SK-N-MC (cell line): ENCODE measurements around the gene SCLY.

Experiments
- DNase-seq: peaks from one replicate; pipeline ENCODE4 v3.0.0-alpha.2; 2011; ENCODE audit warnings: low read depth, low spot score
- H3K27ac ChIP-seq: fragments of 200-600 bp; sonication (generic); 2 replicates; pipeline ENCODE4 v1.5.1; 2016; ENCODE audit warnings: mixed run types
- H3K36me3 ChIP-seq: fragments of 200-600 bp; sonication (generic); 2 replicates; pipeline ENCODE4 v1.6.1; 2017; ENCODE audit warnings: antibody characterized with exemption, low read length, mixed read lengths; ENCODE audit not compliant: insufficient read depth
- H3K4me3 ChIP-seq: fragments of 200-600 bp; sonication (generic); 2 replicates; pipeline ENCODE4 v1.5.1; 2016
- H3K9ac ChIP-seq: fragments of 200-600 bp; sonication (generic); 2 replicates; pipeline ENCODE4 v1.8.0; 2017; ENCODE audit warnings: mixed run types, mixed read lengths; ENCODE audit not compliant: insufficient read length
- H3K9me3 ChIP-seq: fragments of 200-600 bp; sonication (generic); 2 replicates; pipeline ENCODE4 v1.6.1; 2017; ENCODE audit warnings: low read depth, mild to moderate bottlenecking, antibody characterized with exemption, low read length, moderate library complexity, mixed read lengths
- EZH2 ChIP-seq: fragments of 200-600 bp; sonication (generic); IDR thresholded peaks from one replicate; pipeline ENCODE4 v1.6.1; 2017; ENCODE audit warnings: antibody characterized with exemption
- FOXP2 ChIP-seq: optimal IDR thresholded peaks from 2 replicates; pipeline ENCODE3; 2011; ENCODE audit warnings: mild to moderate bottlenecking, moderate library complexity; ENCODE audit not compliant: insufficient read depth; ENCODE audit errors: extremely low read length, control extremely low read depth
- POLR2AphosphoS5 ChIP-seq: IDR thresholded peaks from 2 replicates; pipeline ENCODE4 v1.6.1; 2012; ENCODE audit warnings: mild to moderate bottlenecking, low read depth, low read length, borderline replicate concordance

SCLY gene

DNA sequence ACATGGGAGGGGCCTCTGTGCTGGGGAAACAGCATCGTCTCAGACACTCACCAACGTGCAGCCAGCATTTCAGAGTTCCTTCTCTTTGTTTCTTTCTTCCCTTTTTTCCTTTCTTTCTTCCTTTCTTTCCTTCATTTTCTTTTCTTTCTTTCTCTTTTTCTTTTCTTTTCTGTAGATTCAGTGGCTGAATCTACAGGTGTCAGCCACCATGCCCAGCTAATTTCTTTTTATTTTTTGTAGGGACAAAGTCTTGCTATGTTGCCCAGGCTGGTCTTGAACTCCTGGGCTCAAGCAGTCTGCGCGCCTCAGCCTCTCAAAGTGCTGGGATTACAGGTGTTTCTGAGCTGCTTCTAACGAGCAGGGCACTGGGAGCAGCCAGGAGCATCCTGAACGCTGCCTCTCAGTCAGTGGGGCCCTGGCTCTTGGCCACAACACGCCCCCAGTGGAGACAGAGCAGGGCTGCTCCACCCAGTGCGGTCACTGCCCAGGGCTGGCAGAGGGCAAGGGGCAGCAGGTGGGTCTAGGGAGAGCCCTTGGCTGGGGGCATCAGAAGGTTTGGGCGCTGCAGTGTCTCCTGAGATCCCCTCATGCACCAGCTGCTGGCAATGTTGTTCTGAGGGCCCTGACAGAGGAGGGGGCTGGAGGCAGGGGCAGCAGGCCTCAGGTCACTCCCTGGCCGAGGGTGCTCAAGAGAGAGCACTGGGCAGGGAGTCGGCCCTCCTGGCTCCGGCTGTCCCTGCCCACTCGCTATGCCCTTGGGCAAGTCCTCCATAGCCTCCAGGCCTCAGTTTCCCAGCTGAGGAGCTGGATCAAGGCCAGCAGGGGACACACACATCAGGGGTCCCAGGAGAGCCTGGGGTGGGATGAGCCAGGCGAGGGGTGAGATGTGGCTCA is 72.9 kb downstream of the SCLY start:
- H3K9ac ChIP-seq = no peak overlapping the region
- DNase-seq = no peak
- TF ChIP-seq POLR2AphosphoS5 = no peak
- TF ChIP-seq EZH2 = no peak
- no peak for TF ChIP-seq FOXP2
- no peak overlapping the region for H3K27ac ChIP-seq
- no peak overlapping the region for H3K4me3 ChIP-seq
- H3K36me3 ChIP-seq = no peaks in the 10 kb centered on the region
- H3K9me3 ChIP-seq = no peaks in the 10 kb centered on the region

DNA sequence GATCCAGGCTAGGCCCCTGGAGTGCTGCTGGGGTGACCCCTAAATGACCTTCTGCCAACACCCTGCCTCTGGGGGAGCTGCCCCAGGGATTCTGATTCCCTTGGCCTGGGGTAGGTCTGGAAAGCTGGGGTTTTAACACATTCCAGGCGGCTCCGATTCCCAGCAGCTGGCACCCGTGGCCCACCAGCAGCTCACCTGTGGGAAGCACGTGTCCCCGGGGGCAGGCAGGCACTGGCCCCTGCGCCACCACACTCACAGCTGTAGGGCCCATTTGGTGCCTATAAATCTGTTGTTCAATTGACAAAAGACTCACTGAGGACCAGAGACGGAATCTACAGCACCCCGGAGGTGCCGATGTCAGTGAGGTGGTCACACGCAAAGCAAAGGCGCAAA is 73.6 kb downstream of the SCLY start:
- Histone ChIP-seq H3K4me3 (no peak overlapping the region), H3K27ac (no peak overlapping the region), H3K36me3 (no peaks in the 10 kb centered on the region), H3K9me3 (no peaks in the 10 kb centered on the region), H3K9ac (no peak overlapping the region)
- no peak for DNase-seq
- TF ChIP-seq FOXP2 = no peak
- no peak for TF ChIP-seq POLR2AphosphoS5
- no peak for TF ChIP-seq EZH2

DNA sequence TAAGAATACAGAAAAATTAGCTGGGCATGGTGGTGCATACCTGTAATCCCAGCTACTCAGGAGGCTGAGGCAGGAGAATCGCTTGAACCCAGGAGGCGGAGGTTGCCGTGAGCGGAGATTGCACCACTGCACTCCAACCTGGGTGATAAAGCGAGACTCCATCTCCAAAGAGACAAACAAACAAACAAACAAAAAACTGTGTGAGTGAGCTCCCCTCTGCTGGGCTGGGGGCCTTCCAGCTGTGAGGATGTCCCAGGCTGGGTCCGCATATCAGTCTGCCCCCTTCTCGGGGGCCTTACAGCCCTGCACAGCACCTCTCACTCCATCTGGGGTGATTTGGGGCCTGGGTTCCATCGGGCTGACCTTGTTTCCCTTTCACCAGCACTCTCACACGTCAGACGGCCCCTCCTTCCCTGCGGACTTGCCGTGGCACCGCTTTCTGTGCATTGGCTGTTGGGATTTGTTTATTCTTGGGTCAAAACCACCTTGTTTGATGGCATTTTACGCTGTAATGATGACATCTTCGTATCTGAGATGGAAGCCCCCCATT is 74.9 kb downstream of the SCLY start:
- Histone ChIP-seq H3K4me3 (no peak overlapping the region), H3K9ac (no peak overlapping the region), H3K9me3 (no peaks in the 10 kb centered on the region), H3K27ac (no peak overlapping the region), H3K36me3 (no peaks in the 10 kb centered on the region)
- TF ChIP-seq FOXP2 (no peak), POLR2AphosphoS5 (no peak), EZH2 (no peak)
- no peak for DNase-seq

DNA sequence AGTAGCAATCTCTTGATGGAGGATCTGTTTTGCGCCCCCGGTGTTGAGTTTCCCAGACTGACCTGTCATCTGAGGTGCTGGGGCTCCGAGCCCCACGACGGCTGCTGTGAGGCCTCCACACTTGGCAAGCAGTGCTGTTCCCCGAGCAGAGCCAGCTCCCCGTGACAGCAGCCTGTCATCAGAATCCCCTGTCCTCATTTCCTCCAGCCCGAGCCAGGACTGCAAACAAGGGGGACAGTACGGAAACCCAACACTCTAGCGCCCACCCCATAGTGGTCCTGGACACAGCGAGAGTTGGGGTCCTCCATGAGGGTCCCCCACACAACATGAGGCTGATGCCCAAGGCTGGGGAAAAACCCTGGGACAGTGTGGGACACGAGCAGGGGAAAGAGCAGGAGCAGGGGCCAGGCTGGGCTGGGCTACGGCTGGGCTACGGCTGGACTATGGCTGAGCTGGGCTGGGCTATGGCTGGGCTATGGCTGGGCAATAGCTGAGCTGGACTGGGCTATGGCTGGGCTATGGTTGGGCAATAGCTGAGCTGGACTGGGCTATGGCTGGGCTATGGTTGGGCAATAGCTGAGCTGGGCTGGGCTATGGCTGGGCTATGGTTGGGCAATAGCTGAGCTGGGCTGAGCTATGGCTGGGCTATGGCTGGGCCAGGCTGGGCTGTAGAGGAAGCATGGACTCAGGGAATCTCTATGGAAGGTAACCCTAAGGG is 76.2 kb downstream of the SCLY start:
- no peaks in the 10 kb centered on the region for H3K36me3 ChIP-seq
- no peak for DNase-seq
- H3K9me3 ChIP-seq = no peaks in the 10 kb centered on the region
- no peak overlapping the region for H3K4me3 ChIP-seq
- no peak overlapping the region for H3K9ac ChIP-seq
- no peak overlapping the region for H3K27ac ChIP-seq
- no peak for TF ChIP-seq POLR2AphosphoS5
- TF ChIP-seq FOXP2 = no peak
- no peak for TF ChIP-seq EZH2

DNA sequence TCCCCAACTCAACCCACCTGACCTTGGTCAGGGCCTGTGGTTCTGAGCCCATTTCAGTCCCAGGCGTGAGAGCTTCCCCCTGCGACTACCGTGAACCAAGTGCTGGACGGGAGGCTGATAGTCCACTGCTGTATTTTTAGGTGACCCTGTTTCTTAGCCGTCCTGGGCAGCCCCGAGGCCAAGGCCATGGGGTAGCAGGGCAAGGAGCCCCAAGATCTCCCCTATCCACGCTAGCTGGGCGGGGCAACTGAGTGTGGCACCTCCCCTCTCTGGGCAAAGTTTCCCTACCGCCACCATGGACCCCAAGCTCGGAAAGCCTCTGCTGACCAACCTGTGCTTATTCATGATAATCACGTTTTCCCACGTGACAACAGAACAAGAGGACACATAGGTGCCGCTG is 77.1 kb downstream of the SCLY start:
- Histone ChIP-seq H3K27ac (no peak overlapping the region), H3K9me3 (no peaks in the 10 kb centered on the region), H3K36me3 (no peaks in the 10 kb centered on the region), H3K9ac (no peak overlapping the region), H3K4me3 (no peak overlapping the region)
- DNase-seq = no peak
- TF ChIP-seq FOXP2 (no peak), EZH2 (no peak), POLR2AphosphoS5 (no peak)

DNA sequence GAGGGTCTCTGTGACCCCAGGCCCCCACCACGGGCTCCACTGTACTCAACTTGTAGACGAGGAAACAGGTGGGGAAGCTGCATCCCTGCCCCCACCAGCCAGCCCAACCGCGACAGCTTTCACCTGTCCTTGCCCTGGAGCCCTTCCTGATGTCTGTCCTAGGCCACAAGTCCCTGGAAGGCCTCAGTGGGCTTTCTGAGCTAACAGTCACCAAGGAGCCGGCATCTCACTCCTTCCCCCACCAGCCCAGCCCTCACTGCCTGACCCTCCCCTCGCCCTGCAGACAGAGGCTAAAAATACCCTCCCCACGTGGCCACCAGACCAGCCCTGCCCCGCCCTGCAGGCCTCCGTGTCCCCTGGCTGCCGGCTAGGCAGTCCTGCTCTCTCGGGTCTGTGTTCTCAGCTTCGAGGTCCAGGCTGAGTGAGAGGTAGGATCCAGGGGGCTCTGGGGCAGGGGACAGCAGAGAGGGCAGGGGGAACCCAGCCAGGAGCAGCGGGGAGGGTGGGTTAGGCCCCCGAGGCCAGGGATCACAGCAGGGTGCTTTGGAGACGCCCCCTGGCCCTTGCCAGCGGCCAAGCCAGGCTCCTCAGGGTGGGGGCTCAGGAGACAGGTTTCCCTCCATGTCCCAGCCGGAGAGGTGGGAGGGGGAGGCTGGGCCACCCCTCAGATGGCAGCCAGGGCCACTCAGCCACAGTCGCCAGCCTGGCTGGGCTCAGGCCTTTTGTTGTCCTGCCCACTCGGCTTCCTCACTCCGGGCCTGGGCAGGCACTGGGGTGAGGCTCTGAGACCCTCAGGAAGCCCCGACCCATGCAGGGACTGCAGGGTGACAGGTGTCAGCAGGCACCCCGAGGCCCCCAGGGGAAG is 77.8 kb downstream of the SCLY start, which contains the start of gene KLHL30:
TSS of gene KLHL30 (plus strand) at position 338 of the 865 bp plus-strand sequence. CDS start 2,087 bp downstream, outside the sequence.
- Histone ChIP-seq H3K9me3 (no peaks in the 10 kb centered on the region), H3K27ac (no peak within 1 kb of the TSS), H3K4me3 (no peak within 1 kb of the TSS), H3K9ac (no peak within 1 kb of the TSS), H3K36me3 (no peaks in the 10 kb centered on the region)
- TF ChIP-seq POLR2AphosphoS5 (no peak), FOXP2 (no peak)
- DNase-seq = no peak

DNA sequence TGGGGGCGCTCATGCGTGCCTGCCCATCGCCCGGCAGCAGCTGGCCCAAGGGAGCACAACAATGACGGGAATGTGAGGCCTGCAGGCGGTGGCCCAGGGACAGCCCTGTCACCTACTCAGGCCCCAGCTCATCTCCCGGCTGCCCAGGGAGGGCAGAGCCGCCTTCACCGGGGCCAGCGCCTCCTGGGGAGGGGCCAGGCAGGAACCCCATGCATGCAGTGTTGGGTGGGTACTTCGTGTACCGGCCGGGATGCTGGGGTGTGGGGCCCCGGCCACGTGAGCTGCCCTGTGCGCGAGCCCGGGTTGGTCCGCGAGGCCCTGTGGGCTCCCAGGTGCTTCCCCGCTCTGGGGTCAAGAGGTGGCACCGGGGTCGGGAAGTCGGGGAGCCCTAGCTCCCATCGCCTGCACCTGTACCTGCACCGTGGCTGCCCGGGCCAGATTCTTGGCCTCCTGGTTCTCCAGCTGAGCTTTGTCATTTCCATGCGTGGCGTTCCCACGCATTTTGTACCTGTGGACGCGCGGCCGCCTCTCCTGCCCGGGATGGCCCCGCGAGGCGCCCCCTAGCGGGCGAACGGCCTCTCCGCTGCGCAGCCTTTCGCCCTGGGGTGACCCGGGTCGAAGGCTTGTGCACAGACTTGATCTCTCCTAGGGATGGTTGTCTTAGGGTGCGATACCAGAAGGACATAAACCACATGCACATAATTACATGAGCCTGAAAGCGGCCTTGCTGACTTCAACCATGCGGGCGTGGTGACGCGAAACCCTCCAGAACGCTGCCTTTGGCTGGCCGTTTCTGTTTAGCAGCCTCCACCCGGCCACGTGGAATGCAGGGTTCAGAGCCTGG is 78.6 kb downstream of the SCLY start:
- Histone ChIP-seq H3K27ac (no peak overlapping the region), H3K9me3 (no peaks in the 10 kb centered on the region), H3K36me3 (no peaks in the 10 kb centered on the region), H3K9ac (no peak overlapping the region), H3K4me3 (no peak overlapping the region)
- no peak for DNase-seq
- TF ChIP-seq POLR2AphosphoS5 (no peak), FOXP2 (no peak), EZH2 (no peak)
